Measurements from ENCODE around the gene CSK.
"Not testable (repeated sequence)": the region's sequence is repeated elsewhere in the genome, so short reads cannot be mapped to it uniquely, and the experiment has no call there.

CSK gene

GRCh38 chr15:74784426-74785193, 2.7 kb downstream of the CSK start:
- H3K4me3 ChIP-seq (ENCODE audit: low read length), result peak overlapping the region; percentile 99

GRCh38 chr15:74785194-74786032, 3.5 kb downstream of the CSK start:
- H3K4me3 ChIP-seq (ENCODE audit: low read length), result peak overlapping the region; percentile 99
- no peak for DNase-seq (ENCODE audit: low read depth, low spot score)

More at GRCh38 chr15:74784426-74785193, 2.7 kb downstream of the CSK start:
- no peak for DNase-seq (ENCODE audit: low read depth, low spot score)

- H3K4me3 ChIP-seq (ENCODE audit: low read length); DNase-seq (ENCODE audit: low read depth, low spot score): not testable (repeated sequence)
These were observed 4.2 kb downstream of the CSK start for GRCh38 chr15:74786081-74786480.

GRCh38 chr15:74786551-74787165, 4.8 kb downstream of the CSK start:
- peak overlapping the region; percentile 46 for H3K4me3 ChIP-seq (ENCODE audit: low read length)

GRCh38 chr15:74787251-74788041, 5.6 kb downstream of the CSK start:
- H3K4me3 ChIP-seq (ENCODE audit: low read length), result peak overlapping the region; percentile 46
- peak; percentile 98 for DNase-seq (ENCODE audit: low read depth, low spot score)

More at GRCh38 chr15:74786551-74787165, 4.8 kb downstream of the CSK start:
- DNase-seq (ENCODE audit: low read depth, low spot score), result no peak

- no peak for DNase-seq (ENCODE audit: low read depth, low spot score)
- H3K4me3 ChIP-seq (ENCODE audit: low read length), result peak overlapping the region; percentile 46
These were observed 6.3 kb downstream of the CSK start for GRCh38 chr15:74788042-74788682.

- DNase-seq (ENCODE audit: low read depth, low spot score), result peak; percentile 73
These were observed 6.8 kb downstream of the CSK start for GRCh38 chr15:74788683-74789151.

GRCh38 chr15:74789171-74789631, 7.3 kb downstream of the CSK start:
- H3K4me3 ChIP-seq (ENCODE audit: low read length), result peak overlapping the region; percentile 46
- no peak for DNase-seq (ENCODE audit: low read depth, low spot score)

More at GRCh38 chr15:74788683-74789151, 6.8 kb downstream of the CSK start:
- H3K4me3 ChIP-seq (ENCODE audit: low read length), result peak overlapping the region; percentile 46

GRCh38 chr15:74789741-74790079, 7.8 kb downstream of the CSK start:
- DNase-seq (ENCODE audit: low read depth, low spot score), result no peak
- peak overlapping the region; percentile 46 for H3K4me3 ChIP-seq (ENCODE audit: low read length)

- DNase-seq (ENCODE audit: low read depth, low spot score), result no peak
- no peak overlapping the region for H3K4me3 ChIP-seq (ENCODE audit: low read length)
These were observed 8.4 kb downstream of the CSK start for GRCh38 chr15:74790080-74790916.

- DNase-seq (ENCODE audit: low read depth, low spot score), result no peak
- no peak overlapping the region for H3K4me3 ChIP-seq (ENCODE audit: low read length)
These were observed 9.1 kb downstream of the CSK start for GRCh38 chr15:74791007-74791406.

GRCh38 chr15:74791667-74792066, 9.8 kb downstream of the CSK start:
- no peak overlapping the region for H3K4me3 ChIP-seq (ENCODE audit: low read length)
- no peak for DNase-seq (ENCODE audit: low read depth, low spot score)

GRCh38 chr15:74792227-74793016, 10.5 kb downstream of the CSK start:
- no peak overlapping the region for H3K4me3 ChIP-seq (ENCODE audit: low read length)
- DNase-seq (ENCODE audit: low read depth, low spot score), result no peak

- DNase-seq (ENCODE audit: low read depth, low spot score), result no peak
- no peak overlapping the region for H3K4me3 ChIP-seq (ENCODE audit: low read length)
These were observed 11.5 kb downstream of the CSK start for GRCh38 chr15:74793135-74794028.

- no peak for DNase-seq (ENCODE audit: low read depth, low spot score)
- H3K4me3 ChIP-seq (ENCODE audit: low read length), result no peak overlapping the region
These were observed 12.5 kb downstream of the CSK start for GRCh38 chr15:74794248-74794969.

Measured in Jurkat, Clone E6-1 (cell line).